ENCODE data around the gene KLHDC10.
"Not testable (repeated sequence)": the region's sequence is repeated elsewhere in the genome, so short reads cannot be mapped to it uniquely, and the experiment has no call there.

Gene KLHDC10

GRCh38 chr7:130179631-130180030, 109.3 kb downstream of the KLHDC10 start:
- no peak overlapping the region for H3K27ac ChIP-seq (ENCODE audit: low read depth in 2 of 2, low read length in 2 of 2)

GRCh38 chr7:130180571-130181262, 110.4 kb downstream of the KLHDC10 start:
- Histone ChIP-seq H3K9me3 (ENCODE audit: control insufficient read depth in 2 of 2, low read length in 2 of 2) (no peaks in the 10 kb centered on the region), H3K27ac (ENCODE audit: low read depth in 2 of 2, low read length in 2 of 2) (no peak overlapping the region), H3K4me3 (ENCODE audit: low read length in 2 of 2) (no peak overlapping the region), H3K9ac (ENCODE audit: low read depth in 1 of 2, low read length in 2 of 2) (no peak overlapping the region), H3K36me3 (ENCODE audit: control insufficient read depth in 2 of 2, insufficient read depth in 2 of 2, low read length in 2 of 2) (peaks cover 47% of the 10 kb centered on the region in 2 donors), H3K27me3 (ENCODE audit: control insufficient read depth in 2 of 2, insufficient read depth in 2 of 2, low read length in 2 of 2) (no peaks in the 10 kb centered on the region), H3K4me1 (ENCODE audit: control insufficient read depth in 2 of 2, insufficient read depth in 2 of 2, low read length in 2 of 2) (no peaks in the 10 kb centered on the region)

More at GRCh38 chr7:130179631-130180030, 109.3 kb downstream of the KLHDC10 start:
- Histone ChIP-seq H3K9ac (ENCODE audit: low read depth in 1 of 2, low read length in 2 of 2) (no peak overlapping the region), H3K9me3 (ENCODE audit: control insufficient read depth in 2 of 2, low read length in 2 of 2) (no peaks in the 10 kb centered on the region), H3K4me3 (ENCODE audit: low read length in 2 of 2) (no peak overlapping the region), H3K36me3 (ENCODE audit: control insufficient read depth in 2 of 2, insufficient read depth in 2 of 2, low read length in 2 of 2) (peaks cover 46 to 48% of the 10 kb centered on the region in 2 donors), H3K27me3 (ENCODE audit: control insufficient read depth in 2 of 2, insufficient read depth in 2 of 2, low read length in 2 of 2) (no peaks in the 10 kb centered on the region), H3K4me1 (ENCODE audit: control insufficient read depth in 2 of 2, insufficient read depth in 2 of 2, low read length in 2 of 2) (no peaks in the 10 kb centered on the region)

- H3K36me3 ChIP-seq (ENCODE audit: control insufficient read depth in 2 of 2, insufficient read depth in 2 of 2, low read length in 2 of 2): peaks cover 47% of the 10 kb centered on the region in 2 donors
Observed at GRCh38 chr7:130181263-130181605, 110.9 kb downstream of the KLHDC10 start.

GRCh38 chr7:130182990-130183389, 112.7 kb downstream of the KLHDC10 start:
- Histone ChIP-seq H3K9me3 (ENCODE audit: control insufficient read depth in 2 of 2, low read length in 2 of 2) (no peaks in the 10 kb centered on the region), H3K4me3 (ENCODE audit: low read length in 2 of 2) (no peak overlapping the region), H3K36me3 (ENCODE audit: control insufficient read depth in 2 of 2, insufficient read depth in 2 of 2, low read length in 2 of 2) (peaks cover 39 to 40% of the 10 kb centered on the region in 2 donors), H3K4me1 (ENCODE audit: control insufficient read depth in 2 of 2, insufficient read depth in 2 of 2, low read length in 2 of 2) (no peaks in the 10 kb centered on the region), H3K9ac (ENCODE audit: low read depth in 1 of 2, low read length in 2 of 2) (no peak overlapping the region), H3K27ac (ENCODE audit: low read depth in 2 of 2, low read length in 2 of 2) (no peak overlapping the region), H3K27me3 (ENCODE audit: control insufficient read depth in 2 of 2, insufficient read depth in 2 of 2, low read length in 2 of 2) (no peaks in the 10 kb centered on the region)

More at GRCh38 chr7:130181263-130181605, 110.9 kb downstream of the KLHDC10 start:
- H3K9ac ChIP-seq (ENCODE audit: low read depth in 1 of 2, low read length in 2 of 2): no peak overlapping the region
- no peaks in the 10 kb centered on the region for H3K27me3 ChIP-seq (ENCODE audit: control insufficient read depth in 2 of 2, insufficient read depth in 2 of 2, low read length in 2 of 2)
- H3K4me1 ChIP-seq (ENCODE audit: control insufficient read depth in 2 of 2, insufficient read depth in 2 of 2, low read length in 2 of 2): no peaks in the 10 kb centered on the region
- no peak overlapping the region for H3K4me3 ChIP-seq (ENCODE audit: low read length in 2 of 2)
- H3K27ac ChIP-seq (ENCODE audit: low read depth in 2 of 2, low read length in 2 of 2): no peak overlapping the region
- no peaks in the 10 kb centered on the region for H3K9me3 ChIP-seq (ENCODE audit: control insufficient read depth in 2 of 2, low read length in 2 of 2)

- peaks cover 35% of the 10 kb centered on the region in 2 donors for H3K36me3 ChIP-seq (ENCODE audit: control insufficient read depth in 2 of 2, insufficient read depth in 2 of 2, low read length in 2 of 2)
- H3K27me3 ChIP-seq (ENCODE audit: control insufficient read depth in 2 of 2, insufficient read depth in 2 of 2, low read length in 2 of 2); H3K4me3 ChIP-seq (ENCODE audit: low read length in 2 of 2); H3K27ac ChIP-seq (ENCODE audit: low read depth in 2 of 2, low read length in 2 of 2); H3K4me1 ChIP-seq (ENCODE audit: control insufficient read depth in 2 of 2, insufficient read depth in 2 of 2, low read length in 2 of 2); H3K9me3 ChIP-seq (ENCODE audit: control insufficient read depth in 2 of 2, low read length in 2 of 2); H3K9ac ChIP-seq (ENCODE audit: low read depth in 1 of 2, low read length in 2 of 2): not testable (repeated sequence)
Observed at GRCh38 chr7:130184349-130184748, 114.0 kb downstream of the KLHDC10 start.

Data from mucosa of rectum (tissue), 2 donors.